Measurements from ENCODE around the gene C1orf167.

Gene C1orf167

DNA sequence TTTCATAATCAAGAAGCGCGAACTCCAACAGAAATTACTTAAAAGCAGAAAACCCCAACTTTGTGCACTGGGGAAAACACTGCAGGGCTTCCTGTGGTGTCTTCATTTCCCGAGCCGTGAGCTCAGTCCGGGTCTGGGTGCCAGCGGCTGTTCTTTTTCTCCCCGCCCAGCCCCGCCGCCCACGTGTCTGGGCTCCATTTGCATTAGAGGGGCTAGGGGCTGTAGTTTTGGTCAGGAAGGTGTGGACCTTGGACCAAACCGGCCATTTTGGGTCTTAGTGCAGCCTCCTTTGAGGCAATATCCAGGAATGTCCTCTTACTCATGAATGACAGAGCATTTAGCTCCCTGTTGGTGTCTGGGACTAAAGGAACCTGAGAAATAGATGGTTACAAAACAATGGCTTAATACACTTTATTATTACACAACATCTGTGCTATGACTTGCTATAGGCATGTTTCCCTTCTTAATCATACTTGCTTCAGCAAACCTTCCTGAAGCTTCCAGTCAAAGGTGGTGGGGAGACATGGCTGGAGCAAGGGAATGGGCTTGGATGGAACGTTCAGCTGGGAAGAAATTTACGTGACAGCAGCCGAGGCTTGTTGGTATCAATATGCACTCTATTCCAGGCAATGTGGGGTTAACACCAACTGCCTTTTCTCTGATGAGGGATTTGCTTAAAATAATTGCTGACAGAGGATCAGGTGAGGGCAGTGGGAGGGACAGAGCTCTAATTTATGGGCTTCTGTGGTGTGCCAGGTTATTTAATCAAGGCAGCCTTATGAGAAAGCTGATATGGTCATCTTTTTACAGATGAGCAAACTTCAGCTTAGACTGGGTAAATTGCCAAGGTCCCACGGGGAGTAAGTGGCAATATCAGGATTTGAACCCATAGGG, 25.0 kb upstream of the C1orf167 start:
- DNase-seq (ENCODE audit: extremely low read depth, low read depth), result no peak
- TF ChIP-seq, protein P1, sequence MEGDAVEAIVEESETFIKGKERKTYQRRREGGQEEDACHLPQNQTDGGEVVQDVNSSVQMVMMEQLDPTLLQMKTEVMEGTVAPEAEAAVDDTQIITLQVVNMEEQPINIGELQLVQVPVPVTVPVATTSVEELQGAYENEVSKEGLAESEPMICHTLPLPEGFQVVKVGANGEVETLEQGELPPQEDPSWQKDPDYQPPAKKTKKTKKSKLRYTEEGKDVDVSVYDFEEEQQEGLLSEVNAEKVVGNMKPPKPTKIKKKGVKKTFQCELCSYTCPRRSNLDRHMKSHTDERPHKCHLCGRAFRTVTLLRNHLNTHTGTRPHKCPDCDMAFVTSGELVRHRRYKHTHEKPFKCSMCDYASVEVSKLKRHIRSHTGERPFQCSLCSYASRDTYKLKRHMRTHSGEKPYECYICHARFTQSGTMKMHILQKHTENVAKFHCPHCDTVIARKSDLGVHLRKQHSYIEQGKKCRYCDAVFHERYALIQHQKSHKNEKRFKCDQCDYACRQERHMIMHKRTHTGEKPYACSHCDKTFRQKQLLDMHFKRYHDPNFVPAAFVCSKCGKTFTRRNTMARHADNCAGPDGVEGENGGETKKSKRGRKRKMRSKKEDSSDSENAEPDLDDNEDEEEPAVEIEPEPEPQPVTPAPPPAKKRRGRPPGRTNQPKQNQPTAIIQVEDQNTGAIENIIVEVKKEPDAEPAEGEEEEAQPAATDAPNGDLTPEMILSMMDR (IDR thresholded peaks at IDR 0.05; ENCODE audit: low read depth, low read length, missing control alignments), result no peak
- H3K4me3 ChIP-seq (replicated peaks; ENCODE audit: low read depth, low read length), result peak overlapping the region; percentile 95

DNA sequence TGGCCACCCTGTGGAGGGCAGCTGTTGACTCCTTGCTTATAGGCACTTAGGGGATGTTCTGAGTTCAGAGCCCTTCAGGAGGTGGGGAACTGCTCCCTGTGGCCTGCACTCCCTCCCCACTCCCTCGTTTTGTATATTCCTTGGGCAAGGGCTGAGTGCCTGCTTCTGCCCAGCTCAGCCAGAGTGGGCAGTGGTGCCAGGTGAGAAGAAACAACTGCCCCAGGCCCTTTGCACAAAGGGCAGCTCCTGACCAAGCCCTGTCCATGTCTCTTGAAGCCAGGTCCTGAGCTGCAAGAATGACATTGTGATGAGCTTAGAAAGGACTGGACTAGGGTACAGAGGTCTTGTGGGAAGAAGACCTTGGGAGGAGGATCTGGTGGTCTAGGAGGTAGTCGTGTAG, 23.9 kb upstream of the C1orf167 start:
- H3K4me3 ChIP-seq (replicated peaks; ENCODE audit: low read depth, low read length), result no peak overlapping the region
- DNase-seq (ENCODE audit: extremely low read depth, low read depth), result no peak

DNA sequence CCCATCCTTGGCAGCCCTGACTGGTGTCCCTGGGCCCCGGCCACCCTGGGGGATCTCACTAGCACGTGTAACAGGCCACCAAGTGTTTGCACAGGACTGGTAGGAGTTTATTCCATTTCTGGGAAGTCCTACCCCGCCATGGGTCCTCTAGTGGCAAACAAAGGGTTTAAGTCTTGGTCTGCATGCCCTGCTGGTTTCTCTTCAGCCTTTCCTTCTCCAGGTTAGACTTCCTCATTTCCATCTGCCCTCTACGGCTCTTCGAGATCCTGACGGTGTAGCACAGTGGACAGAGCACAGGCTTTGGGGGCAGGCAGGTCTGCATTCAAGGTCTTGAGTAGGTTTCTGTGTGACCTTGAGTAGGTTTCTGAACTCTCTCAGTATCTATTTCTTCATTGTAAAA, 23.2 kb upstream of the C1orf167 start:
- no peak overlapping the region for H3K4me3 ChIP-seq (replicated peaks; ENCODE audit: low read depth, low read length)
- DNase-seq (ENCODE audit: extremely low read depth, low read depth), result no peak
- TF ChIP-seq, protein P1 (IDR thresholded peaks at IDR 0.05; ENCODE audit: low read depth, low read length, missing control alignments), result no peak

More for the DNA sequence above, 23.9 kb upstream of the C1orf167 start:
- TF ChIP-seq, protein P1 (IDR thresholded peaks at IDR 0.05; ENCODE audit: low read depth, low read length, missing control alignments), result no peak

DNA sequence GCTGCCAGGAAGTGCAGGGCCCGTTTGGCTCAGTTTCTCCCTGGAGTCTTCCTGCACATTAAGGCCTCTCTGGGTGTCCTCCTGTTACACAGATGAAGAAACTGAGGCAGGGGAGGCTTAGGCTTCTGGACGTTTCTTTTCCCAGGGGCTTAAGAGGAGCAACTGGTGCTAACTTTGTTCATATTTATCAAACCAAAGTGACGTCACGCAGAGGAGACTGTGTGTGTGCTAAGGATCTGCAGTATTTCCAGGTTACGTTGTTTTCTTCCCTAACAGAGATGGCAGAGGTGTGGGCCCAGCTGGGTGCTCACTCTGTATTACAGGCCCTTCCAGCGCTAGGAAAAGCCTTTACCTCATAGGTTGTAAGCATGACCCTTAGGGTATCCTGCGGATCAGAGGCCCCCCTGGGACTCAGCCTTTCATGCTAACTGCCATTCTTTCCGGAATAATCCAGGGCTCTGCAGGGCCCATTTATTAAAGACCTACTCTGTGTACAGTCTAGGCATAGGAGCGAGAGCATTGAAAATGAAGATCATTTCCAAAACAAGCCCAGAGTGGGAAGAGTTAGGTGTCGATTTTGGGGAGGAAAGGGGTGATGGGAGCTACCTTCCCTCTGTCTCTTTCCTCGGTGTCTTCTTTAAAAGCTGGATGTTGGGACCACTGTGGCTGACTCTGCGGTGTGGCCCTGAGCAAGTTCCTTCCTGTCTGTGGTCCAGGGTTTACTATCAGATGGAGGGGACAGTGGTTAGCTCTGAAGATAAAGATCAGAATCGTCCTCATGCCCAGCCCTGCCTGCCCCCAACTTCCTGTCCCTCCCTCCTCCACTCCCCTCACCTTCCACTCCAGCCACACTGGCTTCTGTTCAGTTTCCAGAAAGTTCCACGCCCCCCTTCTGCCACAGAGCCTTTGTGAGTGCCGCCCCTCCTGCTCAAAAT, 21.5 kb upstream of the C1orf167 start:
- no peak overlapping the region for H3K4me3 ChIP-seq (replicated peaks; ENCODE audit: low read depth, low read length)
- DNase-seq (ENCODE audit: extremely low read depth, low read depth), result no peak
- TF ChIP-seq, protein P1 (IDR thresholded peaks at IDR 0.05; ENCODE audit: low read depth, low read length, missing control alignments), result no peak

DNA sequence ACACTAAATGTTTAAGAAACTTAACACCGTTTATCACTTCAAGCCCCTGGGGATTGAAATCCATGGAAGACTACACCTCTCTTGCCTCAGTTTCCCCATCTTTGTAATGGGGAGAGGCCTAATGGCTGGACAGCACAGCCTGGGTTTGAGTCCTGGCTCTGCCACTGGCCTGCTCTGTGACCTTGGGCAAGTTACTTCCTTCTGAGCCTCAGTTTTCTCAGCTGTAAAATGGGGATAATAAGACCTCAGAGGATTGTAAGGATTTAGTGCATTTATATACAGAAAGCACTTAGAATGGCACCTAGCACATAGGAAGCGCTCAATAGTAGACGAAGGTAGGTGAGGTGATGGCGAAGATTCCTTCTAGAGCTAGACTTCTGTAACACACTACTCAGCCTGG, 20.5 kb upstream of the C1orf167 start:
- no peak for DNase-seq (ENCODE audit: extremely low read depth, low read depth)
- H3K4me3 ChIP-seq (replicated peaks; ENCODE audit: low read depth, low read length), result no peak overlapping the region
- TF ChIP-seq, protein P1 (IDR thresholded peaks at IDR 0.05; ENCODE audit: low read depth, low read length, missing control alignments), result no peak

DNA sequence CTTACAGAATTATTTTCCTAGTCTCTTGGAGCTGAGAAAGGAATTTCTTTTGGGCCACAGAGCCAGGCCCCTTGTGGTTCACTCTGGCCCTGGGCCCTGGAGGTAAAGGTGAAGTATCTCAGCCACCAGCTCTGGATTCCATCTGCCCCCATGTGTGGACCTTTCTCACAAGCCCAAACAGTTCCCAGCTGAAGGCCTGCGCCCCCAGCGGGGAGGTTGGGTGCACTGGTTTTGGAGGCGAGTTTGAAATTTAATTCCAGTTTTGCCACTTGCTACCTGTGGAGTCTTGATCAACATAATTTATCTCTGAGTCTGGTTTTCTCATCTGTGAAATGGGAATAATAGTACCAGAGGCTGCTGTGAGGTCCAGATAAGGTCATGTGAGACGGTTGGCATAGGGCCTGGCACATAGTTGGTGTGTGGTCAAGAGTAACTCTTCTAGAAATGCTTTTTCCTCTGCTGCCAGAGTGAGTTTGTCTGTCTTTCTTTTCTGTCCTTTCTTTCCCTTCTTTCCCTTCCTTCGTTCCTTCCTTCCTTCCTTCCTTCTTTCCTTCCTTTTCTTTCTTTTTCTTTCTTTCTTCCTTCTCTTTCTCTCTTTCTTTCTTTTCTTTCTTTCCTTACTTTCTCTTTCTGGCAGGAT, 20.0 kb upstream of the C1orf167 start:
- no peak overlapping the region for H3K4me3 ChIP-seq (replicated peaks; ENCODE audit: low read depth, low read length)
- DNase-seq (ENCODE audit: extremely low read depth, low read depth), result no peak
- TF ChIP-seq, protein P1 (IDR thresholded peaks at IDR 0.05; ENCODE audit: low read depth, low read length, missing control alignments), result no peak
